Mucosa of rectum (tissue), 2 donors: ENCODE results near the gene HOXC11.

ENCODE experiments used
- H3K27ac ChIP-seq, 2 donors: one replicate each; pipeline ENCODE4 v1.7.0; 2013; ENCODE audit warnings: inconsistent platforms in 2 of 2, low read depth in 2 of 2, low read length in 2 of 2
- H3K27me3 ChIP-seq, 2 donors: one replicate each; pipeline ENCODE4 v1.7.0; 2013; ENCODE audit warnings: low read length in 2 of 2; ENCODE audit not compliant: control insufficient read depth in 2 of 2, insufficient read depth in 2 of 2
- H3K36me3 ChIP-seq, 2 donors: one replicate each; pipeline ENCODE4 v1.7.0; 2013; ENCODE audit warnings: low read length in 2 of 2; ENCODE audit not compliant: control insufficient read depth in 2 of 2, insufficient read depth in 2 of 2
- H3K4me1 ChIP-seq, 2 donors: one replicate each; pipeline ENCODE4 v1.7.0; 2013; ENCODE audit warnings: low read length in 2 of 2, mild to moderate bottlenecking in 1 of 2; ENCODE audit not compliant: control insufficient read depth in 2 of 2, insufficient read depth in 2 of 2
- H3K4me3 ChIP-seq, 2 donors: one replicate each; pipeline ENCODE4 v1.7.0; 2013; ENCODE audit warnings: low read length in 2 of 2
- H3K9ac ChIP-seq, 2 donors: one replicate each; pipeline ENCODE4 v1.7.0; 2013; ENCODE audit warnings: low read length in 2 of 2, low read depth in 1 of 2, mild to moderate bottlenecking in 1 of 2
- H3K9me3 ChIP-seq, 2 donors: one replicate each; pipeline ENCODE4 v1.7.0; 2013; ENCODE audit warnings: low read length in 2 of 2; ENCODE audit not compliant: control insufficient read depth in 2 of 2
- donor health status: healthy.
- donor health status: Normal muscosa, but diverticular disease.

The HOXC11 gene

DNA sequence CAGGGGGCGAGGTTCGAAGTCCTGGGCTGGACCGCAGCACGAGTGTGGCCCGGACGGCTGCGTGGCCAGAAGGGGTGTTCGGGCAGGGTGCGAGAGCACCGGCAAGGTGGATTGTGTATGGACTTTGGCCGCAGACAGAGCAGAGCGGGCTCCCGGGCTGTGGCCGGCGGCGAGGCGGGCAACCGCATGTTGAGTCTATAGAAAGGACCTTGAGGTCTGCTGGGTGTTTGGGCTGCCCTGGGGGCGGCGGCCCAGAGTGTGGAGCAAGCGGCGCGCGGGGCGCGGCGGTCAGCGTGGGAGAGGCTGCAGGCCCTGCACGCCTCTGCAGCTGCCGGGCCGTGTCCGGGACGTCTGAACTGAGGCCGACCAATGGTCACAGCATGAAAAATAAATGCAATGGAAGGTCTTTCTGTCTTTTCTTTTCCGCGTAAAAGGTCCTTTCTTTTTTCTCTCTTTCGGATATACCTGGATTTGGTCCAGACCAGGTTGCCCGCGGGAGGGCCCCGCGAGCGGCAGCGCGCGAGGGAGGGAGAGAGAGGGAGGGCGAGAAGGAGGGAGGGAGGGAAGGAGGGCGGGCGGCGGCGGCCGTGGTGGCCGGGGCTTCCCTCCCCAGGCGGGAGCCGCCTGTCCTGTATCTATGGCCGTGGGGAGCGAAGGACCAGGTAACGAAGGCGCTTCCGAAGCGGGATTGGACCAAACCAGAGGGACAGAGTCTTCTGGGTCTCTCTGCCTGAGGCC, 21.5 kb downstream of the HOXC11 start:
- Histone ChIP-seq H3K27ac (no peak overlapping the region), H3K9ac (no peak overlapping the region), H3K9me3 (no peaks in the 10 kb centered on the region), H3K4me1 (peaks cover 16 to 18% of the 10 kb centered on the region in 2 donors), H3K4me3 (no peak overlapping the region), H3K36me3 (no peaks in the 10 kb centered on the region), H3K27me3 (peaks cover 87 to 94% of the 10 kb centered on the region in 2 donors)

DNA sequence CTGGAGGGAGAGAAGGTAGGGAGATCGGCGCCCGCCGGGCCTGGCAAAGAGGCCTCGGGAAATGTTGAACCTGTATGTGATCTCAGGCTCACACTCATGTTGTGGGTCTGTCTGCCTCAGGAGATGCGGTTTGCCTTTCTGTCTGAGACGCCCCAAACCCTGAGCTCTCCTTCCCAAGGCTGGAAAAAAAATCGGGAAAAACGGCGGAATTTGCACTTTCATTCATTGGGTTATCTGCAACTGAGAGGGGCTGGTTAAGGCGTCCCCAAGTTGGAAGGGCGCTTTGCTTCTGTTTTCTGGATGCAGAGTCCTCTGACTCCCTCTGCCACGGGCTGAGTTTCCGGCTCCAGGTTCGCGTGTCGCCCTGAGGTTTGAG, 22.1 kb downstream of the HOXC11 start:
- Histone ChIP-seq H3K27me3 (peaks cover 89 to 94% of the 10 kb centered on the region in 2 donors), H3K4me1 (peaks cover 18 to 19% of the 10 kb centered on the region in 2 donors), H3K4me3 (no peak overlapping the region), H3K27ac (no peak overlapping the region), H3K9ac (no peak overlapping the region), H3K9me3 (no peaks in the 10 kb centered on the region), H3K36me3 (no peaks in the 10 kb centered on the region)

DNA sequence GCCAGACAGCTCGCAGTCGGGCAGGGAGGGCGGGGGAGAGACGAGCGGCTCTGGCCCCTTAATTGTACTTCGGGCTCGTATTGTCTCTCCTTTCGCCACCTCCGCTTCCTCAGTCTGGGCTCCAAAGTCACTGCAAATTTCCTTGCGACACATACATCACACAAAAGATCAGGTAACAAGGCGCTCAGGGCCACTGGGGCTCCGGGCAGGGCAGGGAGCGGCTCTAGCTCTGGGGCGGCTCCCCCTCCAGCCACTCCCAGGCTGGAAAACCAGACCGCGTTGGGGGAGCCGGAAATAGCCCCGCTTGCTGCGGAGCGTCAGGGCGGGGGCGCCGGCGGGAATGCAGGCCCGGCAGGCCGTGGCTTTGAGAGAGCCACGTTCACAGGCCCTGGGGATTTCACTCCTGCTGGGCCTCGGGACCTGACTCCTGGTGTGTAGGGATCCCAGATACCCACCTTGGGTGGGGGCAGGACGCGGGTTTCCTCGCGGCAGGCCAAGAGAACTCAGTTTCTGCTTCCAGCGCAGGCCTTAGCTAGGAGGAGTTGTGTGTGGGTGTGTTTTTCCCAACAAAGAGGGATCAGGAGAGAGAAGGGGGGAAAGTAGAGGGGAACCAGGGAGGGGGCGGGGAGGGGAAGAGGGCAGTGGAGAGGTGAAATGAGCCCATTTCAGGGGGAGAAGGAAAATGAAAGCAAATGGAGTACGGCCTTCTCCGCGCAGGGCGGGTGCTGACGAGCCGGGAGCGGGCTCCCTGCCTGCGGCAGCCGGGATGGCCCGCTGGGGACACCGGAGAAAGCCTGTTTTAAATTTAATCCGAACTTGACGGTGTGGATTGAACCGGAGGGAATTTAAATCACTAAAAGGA, 22.7 kb downstream of the HOXC11 start:
- Histone ChIP-seq H3K9ac (no peak overlapping the region), H3K27ac (no peak overlapping the region), H3K4me3 (peak overlapping the region; percentile 56 to 63), H3K36me3 (no peaks in the 10 kb centered on the region), H3K9me3 (no peaks in the 10 kb centered on the region), H3K27me3 (peaks cover 88 to 94% of the 10 kb centered on the region in 2 donors), H3K4me1 (peaks cover 18 to 20% of the 10 kb centered on the region in 2 donors)

DNA sequence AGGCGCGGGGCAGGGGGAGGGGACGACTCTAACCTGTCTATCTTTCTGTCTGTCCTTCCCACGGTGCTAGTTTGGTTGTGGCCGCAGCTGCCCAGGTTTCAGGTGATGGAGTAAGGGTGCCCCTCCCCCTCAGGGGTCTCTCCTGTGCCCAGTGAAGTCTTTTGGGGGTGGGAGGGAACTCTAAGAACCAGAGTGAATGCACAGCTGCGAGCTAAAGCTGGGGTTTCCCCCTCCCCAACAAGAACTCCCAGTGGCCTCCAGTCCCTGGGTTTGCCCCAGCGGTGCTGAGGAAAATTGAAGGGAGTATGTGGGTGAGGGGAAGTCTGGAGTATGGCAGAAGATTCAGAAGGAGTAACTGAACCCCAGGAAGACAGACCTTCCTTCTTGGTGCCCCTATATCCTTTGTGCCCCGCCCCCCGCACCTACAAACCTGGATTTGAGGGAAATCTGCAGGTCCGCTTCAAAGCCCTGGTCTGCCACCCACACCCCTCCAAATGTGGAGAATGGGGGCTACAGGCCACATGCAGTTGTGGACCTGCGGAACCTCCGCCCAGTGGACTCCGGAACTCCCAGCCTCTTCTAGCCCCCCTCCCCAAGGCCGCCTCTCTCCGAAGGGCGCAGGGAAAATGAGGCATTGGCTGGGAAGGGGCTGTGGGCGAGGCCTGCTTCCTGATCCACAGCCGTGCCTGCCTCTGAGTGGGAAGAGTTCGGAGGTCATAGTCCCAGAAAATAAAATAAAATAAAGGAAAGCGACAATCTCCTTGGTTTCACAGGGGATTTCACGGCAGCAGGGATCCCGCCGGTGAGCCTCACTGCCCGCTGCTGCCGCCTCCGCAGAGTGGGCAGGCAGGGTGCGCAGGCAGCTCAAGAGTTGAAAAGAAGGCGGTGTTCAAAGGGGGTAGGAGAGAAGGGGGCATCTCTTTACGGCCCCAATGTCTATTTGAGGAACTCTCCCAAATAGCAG, 23.6 kb downstream of the HOXC11 start:
- no peaks in the 10 kb centered on the region for H3K36me3 ChIP-seq
- H3K4me1 ChIP-seq = peaks cover 18 to 20% of the 10 kb centered on the region in 2 donors
- H3K9me3 ChIP-seq = no peaks in the 10 kb centered on the region
- H3K4me3 ChIP-seq = peak overlapping the region; percentile 56 to 63
- H3K27me3 ChIP-seq = peaks cover 86 to 94% of the 10 kb centered on the region in 2 donors
- H3K9ac ChIP-seq = no peak overlapping the region
- no peak overlapping the region for H3K27ac ChIP-seq

DNA sequence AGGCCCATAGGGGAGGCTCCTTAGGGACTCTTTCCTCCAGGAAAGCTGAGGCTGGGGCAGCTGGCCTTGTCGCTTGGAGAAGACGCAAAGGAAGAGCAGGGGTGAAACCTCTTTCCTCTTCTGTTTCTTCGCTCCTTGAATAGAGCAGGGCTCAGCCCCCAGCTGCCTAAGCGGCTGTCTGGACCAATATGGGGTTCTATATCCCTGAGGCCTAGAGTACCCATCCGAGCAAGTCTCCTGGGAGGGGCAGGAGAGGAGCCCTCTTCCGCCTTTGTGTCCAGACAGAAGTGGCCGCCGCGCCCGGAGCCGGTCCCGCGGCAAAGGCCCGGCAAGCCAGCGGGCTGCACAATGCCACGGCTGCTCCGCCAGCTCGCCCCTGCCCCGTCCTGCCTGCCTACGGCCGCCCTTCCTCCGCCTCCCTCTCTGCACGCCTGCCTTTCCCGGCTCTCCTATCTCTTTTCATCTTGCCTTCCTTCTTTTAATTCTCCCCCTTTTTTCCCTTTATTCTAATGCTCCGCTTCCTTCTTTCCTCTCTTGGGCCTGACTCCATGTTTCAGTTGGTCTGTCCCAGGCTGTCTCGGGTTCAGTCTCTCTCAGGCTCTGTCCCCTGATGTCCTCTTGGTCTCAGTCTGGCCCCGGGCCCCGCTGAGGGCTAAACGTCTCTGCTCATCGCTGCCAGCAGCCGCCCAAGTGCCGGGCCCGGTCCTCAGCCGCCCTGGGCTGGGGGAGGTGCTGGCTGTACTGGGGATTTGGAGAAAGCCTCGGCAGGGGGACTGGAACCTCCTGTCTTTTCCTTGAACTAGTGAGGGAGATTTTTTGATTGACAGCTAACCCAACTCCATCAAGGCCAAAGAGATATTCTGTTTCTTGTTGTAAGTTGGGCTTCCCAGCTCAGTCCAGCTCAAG, 24.5 kb downstream of the HOXC11 start:
- no peak overlapping the region for H3K9ac ChIP-seq
- no peaks in the 10 kb centered on the region for H3K9me3 ChIP-seq
- H3K27ac ChIP-seq = no peak overlapping the region
- peaks cover 84 to 92% of the 10 kb centered on the region in 2 donors for H3K27me3 ChIP-seq
- H3K4me3 ChIP-seq = no peak overlapping the region
- H3K4me1 ChIP-seq = peaks cover 18 to 20% of the 10 kb centered on the region in 2 donors
- H3K36me3 ChIP-seq = no peaks in the 10 kb centered on the region

DNA sequence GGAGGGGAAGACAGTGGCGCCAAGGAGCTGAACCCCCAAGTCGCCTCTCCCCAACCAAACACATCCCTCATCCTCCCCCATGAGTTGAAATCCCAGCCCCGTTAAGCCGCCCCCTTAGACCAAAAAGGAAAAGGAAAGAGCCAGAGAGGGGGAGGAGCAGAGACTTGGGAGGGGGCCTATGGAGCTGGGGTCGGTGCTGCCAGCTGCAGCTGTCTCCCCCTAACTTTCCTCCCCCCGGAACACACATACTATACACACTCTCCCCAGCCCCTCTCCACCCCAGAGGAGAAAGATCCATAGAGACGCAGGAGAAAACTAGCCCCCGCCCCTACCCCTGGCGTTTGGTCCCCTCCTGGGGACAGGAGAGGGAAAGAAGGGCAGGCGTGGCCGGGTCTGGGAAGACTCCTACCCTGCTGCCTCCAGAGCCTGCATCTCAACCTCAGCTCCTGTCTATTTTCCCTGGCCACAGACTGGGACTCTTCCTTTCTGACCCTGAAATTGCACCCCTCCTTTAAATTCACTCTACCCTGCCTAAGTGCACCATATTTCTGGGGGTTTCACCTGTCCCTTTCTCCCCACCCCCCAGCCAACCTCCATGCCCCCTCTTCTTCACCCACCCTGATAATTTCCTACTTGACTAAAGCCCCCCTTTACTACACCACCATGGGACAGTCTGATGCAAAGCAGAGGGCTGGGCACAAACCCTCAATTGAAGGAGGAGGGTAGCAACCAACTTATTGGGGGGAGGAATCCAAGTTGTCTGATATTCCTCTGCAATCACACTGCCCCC, 25.4 kb downstream of the HOXC11 start:
- H3K36me3 ChIP-seq = no peaks in the 10 kb centered on the region
- peaks cover 18 to 20% of the 10 kb centered on the region in 2 donors for H3K4me1 ChIP-seq
- H3K27me3 ChIP-seq = peaks cover 85 to 92% of the 10 kb centered on the region in 2 donors
- no peak overlapping the region for H3K4me3 ChIP-seq
- no peak overlapping the region for H3K9ac ChIP-seq
- H3K27ac ChIP-seq = no peak overlapping the region
- H3K9me3 ChIP-seq = no peaks in the 10 kb centered on the region

DNA sequence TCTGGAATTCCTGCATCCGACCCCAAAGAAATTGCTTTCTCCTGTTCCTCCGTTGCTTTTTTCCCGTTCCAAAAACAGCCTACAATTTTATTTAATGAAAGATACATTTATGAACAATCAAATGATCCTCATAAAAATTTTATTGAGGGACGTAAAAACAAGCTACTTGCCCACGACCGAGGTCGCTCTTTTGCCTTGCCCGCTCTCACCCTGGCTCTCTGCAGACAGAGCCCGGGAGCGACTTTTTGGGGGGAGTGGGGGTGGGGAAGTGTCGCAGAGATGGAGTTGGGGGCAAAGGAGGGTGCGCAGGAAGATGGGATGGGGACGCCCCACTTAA, 25.9 kb downstream of the HOXC11 start:
- Histone ChIP-seq H3K4me1 (peaks cover 18 to 20% of the 10 kb centered on the region in 2 donors), H3K9me3 (no peaks in the 10 kb centered on the region), H3K36me3 (no peaks in the 10 kb centered on the region), H3K27me3 (peaks cover 85 to 91% of the 10 kb centered on the region in 2 donors), H3K27ac (no peak overlapping the region), H3K9ac (no peak overlapping the region), H3K4me3 (no peak overlapping the region)

DNA sequence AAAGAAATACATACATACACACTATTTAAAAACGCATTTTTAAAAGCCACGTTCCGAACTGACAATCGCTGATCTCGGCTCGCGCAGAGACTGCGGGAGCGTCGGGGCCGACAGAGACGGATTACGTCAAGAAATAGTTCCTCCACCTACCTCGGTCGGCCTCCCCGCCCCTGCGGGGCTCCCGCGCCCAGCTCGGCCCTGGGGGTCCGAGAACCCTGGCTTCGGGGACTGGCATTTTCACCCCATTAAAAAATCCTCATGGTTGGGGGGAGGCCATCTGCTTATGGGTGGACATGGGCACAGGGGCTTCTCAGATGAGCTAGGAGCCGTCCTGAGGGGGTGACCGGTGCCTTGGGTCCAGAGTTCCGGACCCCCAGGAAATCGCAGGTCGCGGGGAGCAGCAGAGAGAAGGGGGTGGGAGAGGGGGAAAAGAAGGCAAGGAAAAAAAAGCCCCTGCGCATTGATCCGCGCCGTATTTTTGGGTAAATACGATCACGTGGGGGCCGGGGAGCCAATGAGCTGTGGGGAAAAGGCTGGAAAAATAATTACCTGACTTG, 26.7 kb downstream of the HOXC11 start:
- Histone ChIP-seq H3K9me3 (no peaks in the 10 kb centered on the region), H3K27ac (no peak overlapping the region), H3K27me3 (peaks cover 82 to 91% of the 10 kb centered on the region in 2 donors), H3K9ac (no peak overlapping the region), H3K36me3 (no peaks in the 10 kb centered on the region), H3K4me3 (no peak overlapping the region), H3K4me1 (peaks cover 15 to 18% of the 10 kb centered on the region in 2 donors)
